ENCODE data around the gene NPL.

Gene NPL

GRCh38 chr1:182869241-182869666, 79.7 kb downstream of the NPL start:
- Histone ChIP-seq H3K4me3 (ENCODE audit: low read depth, low read length) (no peak overlapping the region), H3K4me2 (ENCODE audit: low read length) (no peak overlapping the region), H3K79me2 (no peaks in the 10 kb centered on the region), H3K27me3 (ENCODE audit: control insufficient read depth, insufficient read depth, low read length) (no peaks in the 10 kb centered on the region), H3K27ac (no peak overlapping the region), H3K9ac (no peak overlapping the region), H3K4me1 (no peaks in the 10 kb centered on the region), H3K36me3 (ENCODE audit: control insufficient read depth, insufficient read depth, low read length) (no peaks in the 10 kb centered on the region), H3K9me3 (ENCODE audit: control insufficient read depth, low read length) (no peaks in the 10 kb centered on the region), H2AFZ (no peak overlapping the region)
- TF ChIP-seq, protein P1, sequence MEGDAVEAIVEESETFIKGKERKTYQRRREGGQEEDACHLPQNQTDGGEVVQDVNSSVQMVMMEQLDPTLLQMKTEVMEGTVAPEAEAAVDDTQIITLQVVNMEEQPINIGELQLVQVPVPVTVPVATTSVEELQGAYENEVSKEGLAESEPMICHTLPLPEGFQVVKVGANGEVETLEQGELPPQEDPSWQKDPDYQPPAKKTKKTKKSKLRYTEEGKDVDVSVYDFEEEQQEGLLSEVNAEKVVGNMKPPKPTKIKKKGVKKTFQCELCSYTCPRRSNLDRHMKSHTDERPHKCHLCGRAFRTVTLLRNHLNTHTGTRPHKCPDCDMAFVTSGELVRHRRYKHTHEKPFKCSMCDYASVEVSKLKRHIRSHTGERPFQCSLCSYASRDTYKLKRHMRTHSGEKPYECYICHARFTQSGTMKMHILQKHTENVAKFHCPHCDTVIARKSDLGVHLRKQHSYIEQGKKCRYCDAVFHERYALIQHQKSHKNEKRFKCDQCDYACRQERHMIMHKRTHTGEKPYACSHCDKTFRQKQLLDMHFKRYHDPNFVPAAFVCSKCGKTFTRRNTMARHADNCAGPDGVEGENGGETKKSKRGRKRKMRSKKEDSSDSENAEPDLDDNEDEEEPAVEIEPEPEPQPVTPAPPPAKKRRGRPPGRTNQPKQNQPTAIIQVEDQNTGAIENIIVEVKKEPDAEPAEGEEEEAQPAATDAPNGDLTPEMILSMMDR (IDR thresholded peaks at IDR 0.05), result no peak

DNA sequence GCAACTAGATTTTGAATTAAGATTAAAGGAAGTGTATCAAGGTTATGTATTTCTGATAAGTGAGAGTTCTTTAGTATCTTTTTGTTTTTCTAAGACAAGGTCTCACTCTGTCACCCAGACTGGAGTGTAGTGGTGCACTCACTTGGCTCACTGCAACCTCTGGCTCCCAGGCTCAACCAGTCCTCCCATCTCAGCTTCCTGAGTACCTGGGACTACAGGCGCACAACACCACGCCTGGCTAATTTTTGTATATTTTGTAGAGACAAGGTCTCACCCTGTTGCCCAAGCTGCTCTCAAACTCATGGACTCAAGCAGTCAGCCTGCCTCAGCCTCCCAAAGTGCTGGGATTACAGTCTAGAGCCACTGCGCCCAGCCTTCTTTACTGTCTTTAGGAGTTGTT, 83.3 kb downstream of the NPL start:
- Histone ChIP-seq H3K4me2 (ENCODE audit: low read length) (no peak overlapping the region), H3K79me2 (no peaks in the 10 kb centered on the region), H3K4me3 (ENCODE audit: low read depth, low read length) (no peak overlapping the region), H3K27ac (no peak overlapping the region), H3K36me3 (ENCODE audit: control insufficient read depth, insufficient read depth, low read length) (no peaks in the 10 kb centered on the region), H2AFZ (no peak overlapping the region), H3K9me3 (ENCODE audit: control insufficient read depth, low read length) (no peaks in the 10 kb centered on the region), H3K27me3 (ENCODE audit: control insufficient read depth, insufficient read depth, low read length) (no peaks in the 10 kb centered on the region), H3K9ac (no peak overlapping the region), H3K4me1 (no peaks in the 10 kb centered on the region)
- TF ChIP-seq, protein P1 (IDR thresholded peaks at IDR 0.05), result no peak

- Histone ChIP-seq H3K36me3 (ENCODE audit: control insufficient read depth, insufficient read depth, low read length) (no peaks in the 10 kb centered on the region), H3K4me1 (no peaks in the 10 kb centered on the region), H3K79me2 (no peaks in the 10 kb centered on the region), H3K4me3 (ENCODE audit: low read depth, low read length) (no peak overlapping the region), H3K4me2 (ENCODE audit: low read length) (no peak overlapping the region), H3K27me3 (ENCODE audit: control insufficient read depth, insufficient read depth, low read length) (no peaks in the 10 kb centered on the region), H3K9me3 (ENCODE audit: control insufficient read depth, low read length) (no peaks in the 10 kb centered on the region), H3K9ac (no peak overlapping the region), H2AFZ (no peak overlapping the region), H3K27ac (no peak overlapping the region)
- TF ChIP-seq, protein P1 (IDR thresholded peaks at IDR 0.05), result no peak
These were observed 86.3 kb downstream of the NPL start for GRCh38 chr1:182875889-182876288.

- Histone ChIP-seq H3K27me3 (ENCODE audit: control insufficient read depth, insufficient read depth, low read length) (no peaks in the 10 kb centered on the region), H3K27ac (no peak overlapping the region), H3K79me2 (no peaks in the 10 kb centered on the region), H3K9ac (no peak overlapping the region), H3K36me3 (ENCODE audit: control insufficient read depth, insufficient read depth, low read length) (no peaks in the 10 kb centered on the region), H3K4me2 (ENCODE audit: low read length) (no peak overlapping the region), H3K4me3 (ENCODE audit: low read depth, low read length) (no peak overlapping the region), H2AFZ (no peak overlapping the region), H3K9me3 (ENCODE audit: control insufficient read depth, low read length) (no peaks in the 10 kb centered on the region), H3K4me1 (no peaks in the 10 kb centered on the region)
- TF ChIP-seq, protein P1 (IDR thresholded peaks at IDR 0.05), result no peak
These were observed 87.8 kb downstream of the NPL start for GRCh38 chr1:182877331-182877730.

DNA sequence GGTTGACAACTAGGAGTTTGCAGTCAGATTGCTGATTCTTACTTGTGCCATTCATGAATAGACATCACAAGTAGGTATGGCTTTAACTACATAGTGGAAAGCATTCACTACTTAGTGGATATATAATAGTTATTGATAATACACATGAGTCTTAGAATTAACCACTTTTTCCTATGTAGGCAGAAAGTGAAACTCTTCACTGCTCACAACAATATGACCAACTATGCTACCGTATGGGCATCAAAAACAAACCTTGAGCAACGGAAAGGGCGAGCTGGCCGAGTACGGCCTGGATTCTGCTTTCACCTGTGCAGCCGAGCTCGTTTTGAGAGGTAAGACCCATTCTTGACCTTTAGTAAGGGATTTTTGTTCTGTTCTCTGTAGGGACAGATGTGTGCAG, 88.3 kb downstream of the NPL start:
- no peak overlapping the region for H3K27ac ChIP-seq
- no peaks in the 10 kb centered on the region for H3K9me3 ChIP-seq (ENCODE audit: control insufficient read depth, low read length)
- no peaks in the 10 kb centered on the region for H3K27me3 ChIP-seq (ENCODE audit: control insufficient read depth, insufficient read depth, low read length)
- no peaks in the 10 kb centered on the region for H3K36me3 ChIP-seq (ENCODE audit: control insufficient read depth, insufficient read depth, low read length)
- TF ChIP-seq, protein P1 (IDR thresholded peaks at IDR 0.05), result no peak
- H3K4me2 ChIP-seq (ENCODE audit: low read length), result no peak overlapping the region
- H3K9ac ChIP-seq, result no peak overlapping the region
- H3K79me2 ChIP-seq, result no peaks in the 10 kb centered on the region
- H2AFZ ChIP-seq, result no peak overlapping the region
- no peaks in the 10 kb centered on the region for H3K4me1 ChIP-seq
- no peak overlapping the region for H3K4me3 ChIP-seq (ENCODE audit: low read depth, low read length)
